ENCODE measurements around the gene XXYLT1.

XXYLT1 gene

DNA sequence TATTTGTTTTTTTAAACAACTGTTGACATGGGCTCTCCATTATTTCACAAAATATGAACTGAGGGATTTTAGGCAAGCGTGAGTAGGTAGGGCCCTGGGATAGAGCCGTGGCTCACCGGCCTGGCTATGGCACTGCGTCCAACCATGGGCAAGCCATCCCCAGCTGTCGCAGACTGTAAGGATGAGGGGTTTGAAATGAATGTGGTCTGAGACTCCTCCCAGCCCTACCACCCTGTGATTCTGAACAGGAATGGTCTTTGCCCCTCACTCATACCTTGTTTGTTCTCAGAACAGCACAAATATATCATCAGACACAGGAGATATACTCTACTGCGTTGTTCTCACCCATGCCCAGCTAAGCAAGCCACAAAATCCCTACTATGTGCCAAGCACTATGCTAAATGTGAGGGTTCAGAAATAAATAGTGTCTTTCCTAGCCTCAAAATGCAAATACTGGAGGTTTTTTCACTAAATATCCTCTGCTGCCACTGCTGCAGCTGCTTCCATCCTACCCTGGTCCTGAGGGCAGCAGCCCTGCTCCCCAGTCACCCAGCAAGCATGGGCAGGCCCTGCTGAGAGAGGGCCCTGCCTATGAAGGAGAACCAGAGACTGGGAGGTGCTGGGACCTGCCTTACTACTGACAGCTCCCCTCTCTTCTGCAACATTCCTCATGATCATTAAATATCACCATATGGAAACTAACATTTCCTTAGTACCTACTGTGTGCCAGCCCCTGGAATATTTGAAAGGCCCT lies 102.8 kb downstream of the XXYLT1 start:
- no peak for DNase-seq (ENCODE audit: low read depth)

DNA sequence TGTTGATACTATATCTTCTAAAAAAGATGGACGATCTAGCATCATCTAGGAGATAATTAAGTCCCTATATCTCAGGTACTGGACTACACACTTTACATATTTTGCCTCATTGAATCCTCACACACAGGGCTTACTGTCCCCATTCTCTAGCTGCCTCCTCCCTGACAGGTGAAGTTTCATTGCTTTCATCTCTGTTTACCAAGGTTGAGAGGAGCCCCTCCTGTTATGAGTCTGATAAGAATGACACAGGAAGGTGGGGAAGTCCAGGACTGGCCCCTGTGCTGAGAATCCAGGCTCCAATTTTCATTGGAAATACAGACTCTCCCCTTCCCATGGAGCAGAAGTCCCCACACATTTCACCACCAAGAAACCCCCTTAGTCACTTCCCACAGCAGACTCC lies 105.2 kb downstream of the XXYLT1 start:
- no peak for DNase-seq (ENCODE audit: low read depth)

DNA sequence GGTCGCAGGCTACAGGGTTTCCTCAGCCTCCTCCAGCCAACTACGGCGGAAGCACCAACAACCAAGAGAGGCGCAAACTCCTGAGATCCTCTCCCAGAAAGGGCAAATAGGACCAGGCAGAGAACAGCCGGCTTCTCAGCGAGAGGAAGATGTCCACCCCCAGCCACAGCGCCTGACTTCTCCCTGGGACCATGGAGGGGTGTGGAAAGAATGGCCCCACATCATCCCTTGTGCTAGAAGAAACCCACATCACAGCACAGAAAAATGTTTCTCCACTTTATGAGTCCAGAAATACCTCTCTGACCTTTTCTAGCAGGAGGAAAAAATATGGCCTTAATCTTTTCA lies 105.7 kb downstream of the XXYLT1 start:
- DNase-seq (ENCODE audit: low read depth), result no peak

DNA sequence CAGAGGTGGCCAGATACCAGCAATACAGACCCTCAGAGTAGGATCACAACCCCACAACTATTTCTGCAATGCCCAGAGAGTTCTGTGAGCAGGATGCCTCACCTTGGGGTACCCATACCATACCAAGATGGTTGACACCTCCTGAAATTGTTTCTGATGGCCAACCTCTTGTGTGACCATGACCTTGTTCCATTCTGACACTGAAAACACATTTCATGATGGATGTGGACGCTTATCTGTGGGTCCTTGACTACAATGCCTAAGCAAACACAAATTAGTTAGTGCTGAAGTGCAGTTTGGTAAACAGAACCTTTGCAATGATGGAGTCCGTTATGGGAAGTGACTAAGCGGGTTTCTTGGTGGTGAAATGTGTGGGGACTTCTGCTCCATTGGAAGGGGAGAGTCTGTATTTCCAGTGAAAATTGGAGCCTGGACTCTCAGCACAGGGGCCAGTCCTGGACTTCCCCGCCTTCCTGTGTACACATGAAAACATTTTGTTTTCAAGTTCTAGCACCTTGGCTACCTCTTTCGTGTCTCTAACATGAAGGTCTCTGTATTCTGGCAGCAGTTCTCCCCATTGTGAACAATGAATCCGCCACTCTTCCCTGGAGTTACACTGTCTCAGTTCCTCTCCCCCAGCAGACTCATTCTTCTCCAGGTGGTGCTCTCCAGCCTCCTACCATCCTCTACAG lies 106.2 kb downstream of the XXYLT1 start:
- DNase-seq (ENCODE audit: low read depth), result no peak

DNA sequence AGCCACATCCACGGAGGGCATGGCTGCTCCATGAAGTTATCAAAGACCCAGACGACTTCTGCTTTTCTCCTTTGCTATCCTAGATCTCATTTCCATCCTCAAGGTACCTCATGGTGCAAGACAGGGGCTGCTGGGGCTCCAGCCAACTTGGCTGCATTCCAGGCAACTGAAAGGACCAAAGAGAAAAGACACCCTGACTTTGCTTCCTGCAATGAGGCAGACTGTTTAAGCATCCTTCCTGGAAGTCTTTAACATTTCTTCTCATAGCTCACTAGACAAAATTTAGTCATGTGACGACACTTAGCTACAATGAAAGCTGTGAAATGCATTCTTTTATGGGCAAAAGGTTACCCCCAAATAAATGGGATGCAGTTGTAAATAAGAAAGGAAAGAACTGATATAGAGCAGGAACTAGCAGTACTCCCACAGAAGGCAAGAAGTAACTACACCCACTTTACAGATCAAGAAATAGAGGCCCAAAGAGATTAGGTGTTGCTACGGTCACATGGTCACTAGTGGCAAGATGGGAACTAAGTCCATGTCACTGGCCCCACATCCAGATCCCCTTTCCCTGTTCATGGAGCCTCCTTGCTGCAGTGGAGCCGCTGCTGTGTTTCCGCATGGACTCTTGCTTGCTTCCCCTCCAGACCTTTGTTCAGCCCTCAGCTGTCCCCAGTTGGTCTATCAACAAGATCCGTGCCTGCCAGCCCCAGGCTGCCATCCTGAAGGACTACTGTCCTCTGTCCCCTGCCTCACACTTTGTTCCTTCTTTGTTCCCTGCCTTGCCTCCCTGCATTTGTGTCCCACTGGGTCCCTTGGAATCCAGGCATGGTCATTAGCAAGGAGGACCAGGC lies 107.0 kb downstream of the XXYLT1 start:
- no peak for DNase-seq (ENCODE audit: low read depth)

DNA sequence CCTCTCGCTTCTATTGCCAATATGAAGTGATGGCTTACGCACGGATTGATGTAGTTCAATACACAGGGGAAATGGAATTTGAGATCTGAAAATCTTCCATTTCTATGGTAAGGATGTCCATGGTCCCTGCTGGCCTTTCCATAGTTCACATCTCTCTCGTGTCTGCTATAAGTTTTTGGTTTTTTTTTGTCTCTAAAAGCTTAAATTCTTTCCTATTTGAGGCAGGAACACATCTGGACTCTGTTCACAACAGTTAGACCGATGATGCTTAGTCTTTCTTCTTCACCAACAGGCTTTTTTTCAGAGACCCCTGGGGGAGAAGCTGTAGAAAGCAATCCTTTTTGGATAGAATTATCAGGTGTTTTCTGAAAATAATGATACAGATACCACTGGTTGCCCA lies 108.1 kb downstream of the XXYLT1 start:
- DNase-seq (ENCODE audit: low read depth), result no peak

DNA sequence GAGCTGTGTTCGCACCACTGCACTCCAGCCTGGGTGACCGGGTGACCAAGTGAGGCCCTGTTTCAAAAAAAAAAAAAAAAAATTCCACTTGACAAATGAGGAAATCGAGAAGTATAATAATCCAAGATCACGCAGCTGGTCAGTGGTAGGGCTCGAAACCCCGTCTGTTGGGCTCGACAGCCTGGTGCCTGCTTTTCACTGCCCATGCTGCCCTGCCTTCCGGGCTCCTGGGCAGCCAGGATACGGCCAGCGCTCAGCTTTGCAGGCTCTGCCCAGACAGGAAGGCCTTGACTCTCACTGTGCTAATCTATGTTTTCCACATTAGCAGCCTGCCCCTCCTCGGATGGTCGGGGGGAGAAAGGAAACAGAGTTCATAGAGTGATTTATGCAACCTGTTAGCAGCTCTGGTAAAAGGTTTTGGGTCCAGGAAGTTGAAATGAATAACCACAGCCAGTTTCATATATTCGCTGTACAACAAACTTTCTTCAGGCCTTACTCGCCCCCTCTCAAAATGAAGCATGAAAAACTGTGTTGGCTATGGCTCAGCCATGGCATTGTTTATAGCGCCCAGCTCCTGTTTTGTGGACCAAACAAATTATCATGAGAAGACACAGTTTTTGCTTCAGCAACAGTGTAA lies 108.8 kb downstream of the XXYLT1 start:
- no peak for DNase-seq (ENCODE audit: low read depth)

DNA sequence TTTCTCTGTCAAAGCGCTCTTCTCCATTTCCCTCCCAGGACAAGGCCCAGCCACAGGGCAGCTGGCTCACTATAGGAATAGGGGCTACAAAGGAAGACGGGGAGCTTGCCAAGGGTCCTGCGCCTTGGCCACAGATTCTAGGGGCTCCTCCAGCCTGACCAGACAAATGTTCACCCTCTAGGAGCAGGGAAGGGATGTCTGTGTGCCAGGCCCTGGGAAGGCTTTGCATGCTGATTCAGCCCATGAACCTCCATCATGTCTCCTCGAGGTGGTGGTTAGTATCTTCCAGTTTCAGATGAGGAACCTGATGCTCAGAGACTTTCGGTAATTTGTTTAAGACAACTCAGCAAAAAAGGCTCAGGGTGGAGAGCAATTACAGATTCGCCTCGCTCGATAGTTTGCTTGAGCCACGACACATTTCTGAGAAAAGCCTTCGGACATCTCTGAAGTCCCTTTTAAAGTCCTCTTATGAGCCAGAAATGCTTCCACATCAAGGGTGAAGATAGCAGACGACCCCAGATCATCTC lies 110.0 kb downstream of the XXYLT1 start:
- DNase-seq (ENCODE audit: low read depth), result no peak

DNA sequence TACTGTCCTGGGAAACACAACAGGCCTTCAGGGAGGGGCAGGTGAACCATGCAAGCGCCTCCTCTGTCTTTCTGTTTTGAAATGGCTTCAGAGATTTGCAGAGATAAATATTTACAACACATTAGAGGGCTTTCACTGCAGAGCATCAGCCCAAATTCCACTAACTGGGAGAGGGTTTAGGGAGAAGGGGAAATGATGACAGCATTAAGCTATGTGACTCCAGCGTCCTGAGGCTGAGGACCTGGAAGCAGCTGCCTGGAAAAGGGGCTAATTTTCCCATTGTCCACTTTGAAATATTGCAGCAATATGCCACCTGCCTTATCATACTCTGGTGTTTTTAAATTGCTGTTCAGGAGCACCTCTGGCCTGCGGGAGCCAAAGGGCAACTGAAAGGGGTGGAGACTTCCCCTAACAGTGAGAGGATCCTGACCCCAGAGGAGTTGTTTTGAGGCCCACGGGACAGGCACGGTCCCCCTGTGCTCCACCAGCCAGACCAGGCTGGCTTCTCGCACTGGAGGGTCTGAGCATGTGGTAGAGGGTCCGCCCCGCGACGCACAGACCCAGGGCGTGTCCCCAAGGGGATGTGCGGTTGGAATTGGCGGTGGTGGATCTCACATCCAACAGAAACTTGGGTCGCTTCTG lies 110.6 kb downstream of the XXYLT1 start:
- no peak for DNase-seq (ENCODE audit: low read depth)

DNA sequence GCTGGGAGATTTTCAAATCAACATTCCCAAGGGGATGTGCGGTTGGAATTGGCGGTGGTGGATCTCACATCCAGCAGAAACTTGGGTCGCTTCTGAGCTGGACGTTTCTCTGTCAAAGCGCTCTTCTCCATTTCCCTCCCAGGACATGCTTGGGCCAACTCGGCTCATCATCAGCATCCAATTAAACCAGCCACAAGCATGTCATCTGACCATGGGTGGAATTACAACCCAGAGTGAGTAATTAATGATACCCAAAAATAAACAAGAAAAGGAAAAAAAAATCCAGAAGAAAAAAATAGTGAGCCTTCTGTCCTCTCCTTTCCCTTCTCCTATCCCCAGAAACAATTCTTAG lies 111.2 kb downstream of the XXYLT1 start:
- DNase-seq (ENCODE audit: low read depth), result no peak

DNA sequence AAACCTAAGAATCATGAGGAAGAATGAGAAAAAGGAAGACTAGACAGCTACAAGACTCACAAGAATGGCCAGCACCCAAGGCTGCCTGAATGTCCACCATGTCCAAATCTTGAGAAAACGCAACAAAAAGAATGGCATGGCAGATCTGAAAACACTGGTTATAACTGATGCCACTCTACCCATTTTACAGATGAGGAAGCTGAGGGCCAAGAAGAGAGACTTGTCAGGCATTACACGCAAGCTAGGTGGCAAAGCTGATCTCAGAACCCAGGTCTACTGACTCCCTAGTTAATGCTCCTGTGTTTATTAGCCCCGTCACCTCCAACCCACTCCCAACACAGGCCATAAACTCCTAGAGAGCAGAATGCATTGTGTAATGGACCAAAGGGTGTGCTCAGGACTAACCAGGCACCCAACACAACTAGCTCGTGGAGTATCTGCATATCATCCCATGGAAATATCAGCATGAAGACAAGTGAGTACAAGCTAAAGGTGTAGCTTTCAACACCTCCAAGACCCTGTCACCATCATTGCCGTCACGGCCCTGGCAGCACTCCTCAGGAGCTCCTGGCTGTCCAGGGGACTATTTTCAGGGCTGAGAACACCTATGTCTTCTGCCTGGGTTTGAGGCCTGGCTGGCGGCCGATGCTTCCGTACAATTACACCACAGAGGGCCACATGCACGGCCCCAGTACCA lies 111.7 kb downstream of the XXYLT1 start:
- no peak for DNase-seq (ENCODE audit: low read depth)

DNA sequence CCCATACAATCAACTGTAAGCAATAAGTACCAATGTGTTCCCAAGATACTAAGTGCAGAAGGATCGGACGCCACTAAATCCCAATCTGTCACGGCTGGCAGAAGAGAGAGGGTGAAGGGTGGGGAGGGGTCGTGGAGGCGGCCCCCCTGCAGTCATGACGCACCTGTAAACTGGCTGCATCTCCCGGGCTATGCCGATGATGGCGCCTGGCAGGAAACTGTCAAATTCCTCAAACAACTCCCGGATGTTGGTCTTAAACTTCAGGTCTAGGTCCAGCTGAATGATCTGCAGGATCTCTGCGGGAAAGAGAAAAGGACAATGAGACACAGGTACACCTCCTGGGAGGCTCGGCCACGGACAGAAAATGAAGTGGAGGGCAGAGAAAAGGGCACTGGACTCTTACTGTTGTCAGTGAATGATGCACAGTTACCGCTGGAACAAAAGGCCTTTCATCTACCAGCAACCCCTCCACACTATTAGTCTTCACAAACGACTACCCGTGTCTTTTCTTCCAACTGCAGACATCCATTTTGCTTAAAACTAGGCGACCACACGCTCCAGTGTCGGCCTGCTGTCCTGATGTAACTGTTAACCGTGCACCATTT lies 114.6 kb downstream of the XXYLT1 start:
- DNase-seq (ENCODE audit: low read depth), result no peak

DNA sequence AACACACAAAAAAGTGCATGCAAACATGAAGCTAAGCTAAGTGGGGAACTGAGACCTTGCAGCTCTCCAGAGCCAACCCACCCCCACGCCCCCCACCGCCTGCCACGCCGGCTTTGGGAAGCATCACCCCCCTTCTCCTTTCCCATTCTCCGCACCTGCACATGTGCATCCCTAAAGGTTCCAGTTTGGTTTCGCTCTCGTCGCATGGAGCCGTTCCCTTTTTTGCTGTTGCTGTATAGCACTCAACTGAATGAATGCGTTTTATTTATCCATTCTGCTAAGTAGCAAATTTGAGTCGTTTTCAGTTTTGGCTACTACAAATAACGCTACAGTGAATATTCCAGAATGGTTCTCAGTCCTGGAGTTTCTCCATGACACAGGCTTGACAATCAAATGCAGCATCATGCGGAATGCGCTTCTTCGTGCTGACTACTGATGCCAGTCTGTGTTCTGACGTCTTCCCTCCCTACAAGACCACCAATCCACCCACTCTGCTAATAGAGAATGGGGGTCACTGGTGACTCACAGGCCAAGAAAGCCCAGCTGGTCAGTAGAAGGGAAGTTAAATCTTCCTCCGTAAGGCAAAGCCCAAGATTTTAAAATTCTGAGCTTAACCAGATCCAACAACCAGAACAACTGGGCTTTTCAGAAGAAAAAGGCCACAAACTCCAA lies 115.3 kb downstream of the XXYLT1 start:
- DNase-seq (ENCODE audit: low read depth), result no peak

DNA sequence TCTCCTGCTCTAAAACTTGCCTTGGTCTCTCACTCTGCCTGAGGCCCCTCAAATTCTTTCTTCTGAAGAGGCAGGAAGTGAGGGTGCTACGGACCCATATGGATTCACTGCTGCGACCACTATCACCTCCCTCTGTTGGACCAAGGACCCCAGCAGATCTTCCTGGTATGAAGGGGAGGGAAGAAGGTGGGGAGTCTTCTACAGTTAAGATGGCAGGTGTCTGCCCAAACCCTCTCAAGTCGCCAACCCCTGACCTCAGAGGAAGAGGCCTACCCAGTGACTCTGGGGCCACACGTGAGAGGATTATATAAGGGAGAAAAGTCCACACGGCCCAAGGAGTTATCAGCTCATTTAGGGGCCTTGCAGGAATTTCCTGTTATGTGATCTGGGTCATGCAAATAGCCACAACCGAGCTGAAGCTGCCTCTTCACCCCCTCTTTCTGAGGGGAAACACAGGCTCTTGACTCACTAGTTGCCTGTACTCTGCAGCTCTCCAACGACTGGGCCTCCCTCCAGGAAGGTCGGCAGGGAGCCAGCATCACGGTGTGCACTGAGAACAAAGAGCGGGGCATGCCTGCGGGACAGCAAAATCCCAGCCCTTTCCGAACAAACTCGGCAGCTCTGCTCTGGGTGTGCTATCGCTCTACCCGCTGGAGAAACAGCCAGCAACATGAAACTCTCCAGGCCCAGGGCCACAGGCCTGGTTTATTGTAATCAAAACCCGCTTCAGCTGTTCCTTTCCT lies 116.0 kb downstream of the XXYLT1 start:
- DNase-seq (ENCODE audit: low read depth), result no peak

DNA sequence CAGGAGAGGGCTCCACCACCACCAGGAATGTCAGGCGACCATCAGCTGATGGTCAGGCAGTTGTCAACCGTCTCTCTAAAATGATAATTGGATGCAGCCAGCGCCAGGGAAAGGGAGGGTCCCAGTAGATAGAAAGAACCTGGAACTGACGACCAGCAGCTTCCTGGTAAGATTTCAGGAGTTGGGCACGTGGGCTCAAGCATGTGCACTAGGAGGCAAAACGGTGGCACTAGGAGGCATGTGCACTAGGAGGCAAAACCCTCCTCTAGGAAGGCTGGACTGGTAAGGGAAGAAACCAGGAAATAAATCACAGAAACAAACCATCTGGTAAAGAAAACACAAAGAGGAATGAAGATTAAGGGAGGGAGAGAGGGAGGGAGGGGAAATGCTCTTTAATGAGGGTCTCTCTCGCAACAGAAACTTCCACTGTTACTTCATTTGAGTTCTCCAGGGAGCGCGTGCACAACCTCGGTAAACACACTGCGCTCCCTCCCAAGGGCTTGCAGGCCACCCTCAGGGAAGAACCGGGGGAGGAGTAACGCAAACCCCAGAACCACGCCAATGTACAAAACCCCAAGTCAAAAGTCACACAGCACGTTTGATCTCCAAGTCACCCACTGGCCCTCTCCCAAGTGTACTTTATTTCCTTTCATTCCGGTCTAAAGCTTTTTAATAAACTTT lies 116.7 kb downstream of the XXYLT1 start:
- no peak for DNase-seq (ENCODE audit: low read depth)

DNA sequence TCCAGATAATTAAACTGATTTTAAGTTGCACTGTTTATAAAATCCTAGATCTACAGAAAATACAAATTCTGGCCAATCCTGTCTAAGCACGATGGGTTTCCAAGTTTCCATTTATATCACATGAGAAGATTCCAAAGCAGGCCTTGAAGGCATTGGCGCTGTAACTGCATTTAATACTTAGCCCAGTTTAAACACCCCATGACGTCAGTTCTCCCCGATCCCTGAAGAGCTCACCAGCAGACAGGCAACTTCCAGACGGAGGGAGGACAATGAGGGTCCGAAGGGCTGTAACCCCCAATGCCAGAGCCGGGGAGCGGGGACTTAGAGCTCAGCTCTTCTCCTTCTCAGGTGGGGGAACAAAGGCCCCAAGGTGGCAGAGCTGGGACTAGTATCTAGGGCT lies 117.3 kb downstream of the XXYLT1 start:
- no peak for DNase-seq (ENCODE audit: low read depth)

DNA sequence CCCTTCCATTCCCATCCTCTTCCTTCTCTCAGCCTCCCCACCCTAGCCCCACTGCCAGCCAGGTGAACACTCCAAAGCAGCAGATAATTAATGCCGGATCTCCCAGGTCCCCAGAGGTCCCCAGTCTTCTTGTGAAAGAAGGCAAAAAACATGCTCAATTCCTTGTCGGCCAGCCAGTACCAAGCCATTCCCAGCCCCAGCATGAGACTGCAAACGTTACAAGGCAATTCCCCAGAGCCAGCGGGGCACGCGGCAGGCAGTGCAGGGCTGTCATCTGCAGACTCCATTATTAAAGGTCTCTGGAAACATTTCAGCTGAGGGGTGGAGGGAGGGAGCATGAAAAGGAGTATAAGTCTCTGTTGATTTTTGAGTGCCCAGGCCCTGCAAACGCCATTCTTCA lies 117.8 kb downstream of the XXYLT1 start:
- no peak for DNase-seq (ENCODE audit: low read depth)

DNA sequence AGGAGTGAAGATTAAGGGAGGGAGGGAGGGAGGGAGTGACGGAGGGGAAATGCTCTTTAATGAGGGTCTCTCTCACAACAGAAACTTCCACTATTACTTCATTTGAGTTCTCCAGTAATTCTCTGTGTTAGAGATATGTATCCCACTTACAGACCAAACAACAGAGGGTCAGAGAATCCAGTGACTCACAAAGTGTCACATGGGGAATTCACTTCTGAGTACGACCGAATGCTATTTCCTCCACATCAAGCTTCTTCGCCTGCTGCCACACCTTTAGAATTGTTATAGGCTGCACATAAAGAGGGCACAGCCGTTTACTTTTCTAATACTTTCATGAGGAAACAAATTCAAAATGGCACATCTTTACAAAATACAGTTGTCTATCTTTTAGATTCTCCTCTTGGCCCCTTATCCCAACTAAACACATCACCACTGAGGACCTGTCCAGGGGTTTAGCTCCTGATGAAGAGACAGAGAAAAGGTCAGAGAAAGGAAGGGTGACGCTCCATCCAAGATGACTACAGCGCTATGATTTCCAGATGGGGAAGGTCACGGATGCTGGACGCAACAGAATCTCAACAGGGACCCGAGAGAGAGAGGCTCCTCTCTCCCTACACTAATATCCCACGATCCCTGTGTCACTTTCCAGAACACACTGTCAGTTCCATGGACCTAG lies 119.0 kb downstream of the XXYLT1 start:
- DNase-seq (ENCODE audit: low read depth), result no peak
